PC-3 (cell line): ENCODE measurements around the gene MACROD2. TPM values are rescaled to one million over a fixed set of nuclear protein-coding genes. Genes with fewer than 3 reads are reported as not detected.

Source experiments
- ATAC-seq: fragments of 200-7000 bp; cut with Tn5 transposase; 2 replicates; pipeline ENCODE4 v1.9.1; 2020; ENCODE audit warnings: mild to moderate bottlenecking, moderate library complexity
- BruUV-seq: library from RNA; stranded (reverse); fragments of 400-500 nt; replicated peaks from 2 replicates; lab custom pipeline; 2021; lab: Mats Ljungman, UMichigan
- CTCF ChIA-PET: fragments of 300-600 bp; sonication (Branson Sonifier 250); formaldehyde crosslinking; loops from one replicate; lab custom pipeline; 2022; ENCODE audit warnings: antibody characterized with exemption; lab: Charles Lee
- POLR2A ChIA-PET: fragments of 300-600 bp; sonication (Branson Sonifier 250); formaldehyde crosslinking; loops from one replicate; lab custom pipeline; 2022; ENCODE audit warnings: antibody characterized with exemption; ENCODE audit not compliant: unreplicated experiment; lab: Charles Lee
- DNase-seq: peaks from one replicate; pipeline ENCODE4 v3.0.0-alpha.2; 2015
- H2AFZ ChIP-seq: fragments of 300-600 bp; sonication (generic); 2 replicates; pipeline ENCODE4 v1.6.0; 2016; ENCODE audit warnings: antibody characterized with exemption, low read length
- H3F3A ChIP-seq: fragments of 300-600 bp; sonication (generic); one replicate; pipeline ENCODE4 v1.6.0; 2017; ENCODE audit warnings: antibody characterized with exemption, low read length, control low read depth, mild to moderate bottlenecking; ENCODE audit not compliant: unreplicated experiment
- H3K27ac ChIP-seq: fragments of 300-600 bp; sonication (generic); 2 replicates; pipeline ENCODE4 v1.5.1; 2016; ENCODE audit warnings: mild to moderate bottlenecking, low read length
- H3K27me3 ChIP-seq: fragments of 300-600 bp; sonication (generic); 2 replicates; pipeline ENCODE4 v1.6.1; 2016; ENCODE audit warnings: low read length, mixed read lengths
- H3K36me3 ChIP-seq: fragments of 300-600 bp; sonication (generic); 2 replicates; pipeline ENCODE4 v1.6.1; 2016; ENCODE audit warnings: low read depth, mixed run types, low read length, mixed read lengths
- H3K4me1 ChIP-seq: fragments of 300-600 bp; sonication (generic); 2 replicates; pipeline ENCODE4 v1.5.1; 2016; ENCODE audit warnings: low read length; ENCODE audit not compliant: insufficient read depth
- H3K4me2 ChIP-seq: fragments of 300-600 bp; sonication (generic); 2 replicates; pipeline ENCODE4 v1.6.0; 2016; ENCODE audit warnings: low read length
- H3K4me3 ChIP-seq: fragments of 300-600 bp; sonication (generic); 2 replicates; pipeline ENCODE4 v1.5.1; 2016; ENCODE audit warnings: mild to moderate bottlenecking, low read length, mixed read lengths
- H3K79me2 ChIP-seq: fragments of 300-600 bp; sonication (generic); 2 replicates; pipeline ENCODE4 v1.6.1; 2017; ENCODE audit warnings: low read length, mixed read lengths
- H3K9ac ChIP-seq: fragments of 300-600 bp; sonication (generic); 2 replicates; pipeline ENCODE4 v1.6.0; 2016; ENCODE audit warnings: mild to moderate bottlenecking, low read length
- H3K9me2 ChIP-seq: fragments of 300-600 bp; sonication (generic); replicated peaks from 2 replicates; pipeline ENCODE4 v1.6.1; 2016; ENCODE audit warnings: mixed run types, low read length, mixed read lengths
- H3K9me3 ChIP-seq: fragments of 300-600 bp; sonication (generic); 2 replicates; pipeline ENCODE4 v1.6.1; 2016; ENCODE audit warnings: low read length, mixed read lengths
- H4K20me1 ChIP-seq: fragments of 300-600 bp; sonication (generic); 2 replicates; pipeline ENCODE4 v1.6.1; 2016; ENCODE audit warnings: low read length, mixed read lengths
- EZH2 ChIP-seq: fragments of 300-600 bp; sonication (generic); IDR thresholded peaks from one replicate; pipeline ENCODE4 v1.6.1; 2017; ENCODE audit warnings: antibody characterized with exemption, mild to moderate bottlenecking, low read length; ENCODE audit not compliant: unreplicated experiment
- EZH2phosphoT487 ChIP-seq: fragments of 300-600 bp; sonication (generic); IDR thresholded peaks from 2 replicates; pipeline ENCODE4 v1.6.1; 2018; ENCODE audit warnings: mild to moderate bottlenecking, antibody characterized with exemption, low read length, borderline replicate concordance
- intact Hi-C: fragments of 100-400 bp; cut with micrococcal nuclease; formaldehyde crosslinking; loops from 2 replicates; pipeline ENCODE4 v1.9.0; 2023
- total RNA-seq: library from RNA; depleted of rRNA; stranded (reverse); fragments of >200 nt; gene quantifications from 2 replicates; pipeline ENCODE4 v1.2.3, GENCODE V29; 2014
- TF ChIP-seq, protein P1 (sequence below): fragments of 300-600 bp; sonication (generic); conservative IDR thresholded peaks from 2 replicates; pipeline ENCODE4 v1.5.1; 2017; ENCODE audit warnings: antibody characterized with exemption, low read depth, mild to moderate bottlenecking, low read length

The MACROD2 gene
- total RNA-seq, 1 experiment from 2014 or later = 3.1 TPM

DNA sequence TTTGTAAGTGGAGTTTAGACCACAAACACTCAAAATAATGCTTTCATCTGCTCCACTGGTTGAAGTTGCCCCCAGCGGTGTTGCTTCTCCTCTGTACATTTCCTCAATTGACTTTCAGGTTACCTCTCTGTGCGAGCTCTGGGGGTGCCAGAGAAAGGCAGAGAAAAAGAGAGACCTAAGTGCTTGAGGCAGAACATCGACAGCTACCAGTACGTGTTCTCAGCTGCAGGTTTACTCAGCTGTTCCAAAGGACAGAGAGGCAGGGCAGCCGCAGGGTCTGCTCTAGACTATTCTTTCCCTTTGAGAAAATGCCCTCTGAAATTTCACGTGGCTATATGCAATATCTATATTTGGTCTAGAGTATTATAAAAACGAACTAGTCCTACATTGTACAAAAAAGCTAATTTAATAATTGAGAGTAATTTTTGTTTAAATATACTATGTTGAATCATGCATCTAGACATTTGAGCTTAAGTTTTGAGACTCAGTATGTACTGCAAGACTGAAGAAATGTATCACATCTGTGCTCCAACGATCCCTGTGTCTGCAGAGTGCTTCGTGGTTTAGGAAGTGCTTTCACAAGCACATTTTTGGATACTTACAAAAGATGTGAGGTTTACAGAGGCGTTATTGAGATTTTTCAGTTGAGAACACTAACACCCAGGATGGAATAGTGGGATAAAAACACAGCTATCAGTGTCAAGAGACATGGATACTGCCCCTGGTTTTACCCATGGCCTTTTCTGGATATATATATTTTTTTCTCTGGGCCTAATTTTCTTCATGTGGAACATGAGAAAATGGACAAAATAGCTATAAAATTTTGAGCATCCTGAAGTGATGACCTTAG lies 795.7 kb downstream of the MACROD2 start:
- ATAC-seq (no peak), DNase-seq (no peak)
- Histone ChIP-seq H4K20me1 (no peaks in the 10 kb centered on the region), H3K27ac (no peak overlapping the region), H3F3A (no peaks in the 10 kb centered on the region), H3K4me2 (no peak overlapping the region), H3K9me3 (no peaks in the 10 kb centered on the region), H2AFZ (no peak overlapping the region), H3K9ac (no peak overlapping the region), H3K4me1 (no peaks in the 10 kb centered on the region), H3K79me2 (no peaks in the 10 kb centered on the region), H3K36me3 (no peaks in the 10 kb centered on the region), H3K9me2 (no peaks in the 10 kb centered on the region), H3K27me3 (no peaks in the 10 kb centered on the region), H3K4me3 (no peak overlapping the region)
- BruUV-seq = no TSS peak
- TF ChIP-seq EZH2phosphoT487 = no peak
- ChIA-PET CTCF (interaction anchor here (0.5 kb wide), 1 partner anchor 270 kb away, joined by 11 read pairs; no protein-coding TSS in a partner anchor), POLR2A (interaction anchor here (0.5 kb wide), 1 partner anchor 309 kb away, joined by 3 read pairs; no protein-coding TSS in a partner anchor)
- intact Hi-C loops = no loop called here

DNA sequence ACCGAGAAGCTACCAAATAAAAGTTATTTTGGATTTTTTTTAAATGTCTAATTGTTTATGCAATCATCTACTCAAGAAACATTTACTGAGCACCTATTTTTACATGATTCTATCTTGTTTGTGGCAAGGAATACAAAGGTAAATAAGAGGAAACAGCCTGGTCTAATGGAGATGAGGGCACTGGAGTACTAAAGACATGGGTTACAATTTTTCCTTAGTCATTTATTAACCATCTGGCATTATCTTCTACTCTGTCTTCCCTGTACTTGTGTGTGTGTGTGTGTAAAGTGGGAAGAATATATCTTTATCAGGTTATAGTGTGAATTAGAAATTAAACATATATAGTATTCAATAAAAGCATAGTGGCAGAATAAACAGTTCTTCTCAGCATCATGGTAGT lies 797.6 kb downstream of the MACROD2 start:
- no peak overlapping the region for H3K4me3 ChIP-seq
- no peaks in the 10 kb centered on the region for H3K9me2 ChIP-seq
- H3K79me2 ChIP-seq = no peaks in the 10 kb centered on the region
- POLR2A ChIA-PET = no interaction called here
- CTCF ChIA-PET = no interaction called here
- H3K27ac ChIP-seq = no peak overlapping the region
- no peaks in the 10 kb centered on the region for H4K20me1 ChIP-seq
- intact Hi-C loops = no loop called here
- BruUV-seq = no TSS peak
- H3K27me3 ChIP-seq = no peaks in the 10 kb centered on the region
- no peaks in the 10 kb centered on the region for H3K9me3 ChIP-seq
- no peak overlapping the region for H2AFZ ChIP-seq
- H3K9ac ChIP-seq = no peak overlapping the region
- H3K4me2 ChIP-seq = no peak overlapping the region
- no peaks in the 10 kb centered on the region for H3K36me3 ChIP-seq
- no peaks in the 10 kb centered on the region for H3K4me1 ChIP-seq
- no peak for ATAC-seq
- DNase-seq = no peak
- H3F3A ChIP-seq = no peaks in the 10 kb centered on the region
- no peak for TF ChIP-seq EZH2
- no peak for TF ChIP-seq EZH2phosphoT487
- TF ChIP-seq, protein P1, sequence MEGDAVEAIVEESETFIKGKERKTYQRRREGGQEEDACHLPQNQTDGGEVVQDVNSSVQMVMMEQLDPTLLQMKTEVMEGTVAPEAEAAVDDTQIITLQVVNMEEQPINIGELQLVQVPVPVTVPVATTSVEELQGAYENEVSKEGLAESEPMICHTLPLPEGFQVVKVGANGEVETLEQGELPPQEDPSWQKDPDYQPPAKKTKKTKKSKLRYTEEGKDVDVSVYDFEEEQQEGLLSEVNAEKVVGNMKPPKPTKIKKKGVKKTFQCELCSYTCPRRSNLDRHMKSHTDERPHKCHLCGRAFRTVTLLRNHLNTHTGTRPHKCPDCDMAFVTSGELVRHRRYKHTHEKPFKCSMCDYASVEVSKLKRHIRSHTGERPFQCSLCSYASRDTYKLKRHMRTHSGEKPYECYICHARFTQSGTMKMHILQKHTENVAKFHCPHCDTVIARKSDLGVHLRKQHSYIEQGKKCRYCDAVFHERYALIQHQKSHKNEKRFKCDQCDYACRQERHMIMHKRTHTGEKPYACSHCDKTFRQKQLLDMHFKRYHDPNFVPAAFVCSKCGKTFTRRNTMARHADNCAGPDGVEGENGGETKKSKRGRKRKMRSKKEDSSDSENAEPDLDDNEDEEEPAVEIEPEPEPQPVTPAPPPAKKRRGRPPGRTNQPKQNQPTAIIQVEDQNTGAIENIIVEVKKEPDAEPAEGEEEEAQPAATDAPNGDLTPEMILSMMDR = no peak

DNA sequence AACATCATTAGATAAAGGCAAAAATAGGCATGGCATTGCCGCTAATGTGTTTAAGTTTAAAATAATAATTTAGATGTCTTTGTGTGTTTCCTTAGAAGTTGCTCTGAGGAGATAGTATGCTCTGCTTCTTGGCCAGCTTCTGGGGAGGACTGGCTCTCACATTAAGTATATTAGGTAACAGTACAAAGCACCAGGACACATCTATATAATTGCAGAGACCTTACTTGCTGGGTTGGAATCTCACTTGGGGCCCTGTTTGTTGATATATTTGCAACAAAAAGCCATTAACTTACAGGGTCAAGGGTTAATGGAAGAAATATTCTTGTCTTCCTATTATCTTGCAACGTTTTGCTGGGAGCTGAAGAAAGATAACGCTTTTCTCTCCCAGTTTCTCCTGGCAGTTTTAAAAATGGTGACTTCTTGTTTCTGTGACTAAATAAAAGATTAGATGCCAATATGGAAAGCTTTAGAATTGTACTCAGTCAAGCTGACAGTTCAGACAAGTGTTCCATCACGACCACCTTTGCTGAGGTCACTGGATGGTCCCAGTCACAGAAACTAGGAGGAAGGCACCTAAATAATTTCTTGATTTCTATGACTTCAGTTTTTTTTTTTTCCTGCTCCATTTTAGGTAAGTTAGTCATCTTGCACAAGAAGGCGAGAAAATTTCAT lies 804.4 kb downstream of the MACROD2 start:
- TF ChIP-seq, protein P1 = no peak
- TF ChIP-seq EZH2phosphoT487 (no peak), EZH2 (no peak)

More for the DNA sequence above, 804.4 kb downstream of the MACROD2 start:
- H3K9ac ChIP-seq = no peak overlapping the region
- DNase-seq = no peak
- no peaks in the 10 kb centered on the region for H3K9me3 ChIP-seq
- no peaks in the 10 kb centered on the region for H3K9me2 ChIP-seq
- H3K27me3 ChIP-seq = no peaks in the 10 kb centered on the region
- no peaks in the 10 kb centered on the region for H3K36me3 ChIP-seq
- CTCF ChIA-PET = no interaction called here
- no peaks in the 10 kb centered on the region for H3F3A ChIP-seq
- no peaks in the 10 kb centered on the region for H3K79me2 ChIP-seq
- intact Hi-C loops = no loop called here
- ATAC-seq = no peak
- no peaks in the 10 kb centered on the region for H3K4me1 ChIP-seq
- H3K4me3 ChIP-seq = no peak overlapping the region
- no peak overlapping the region for H2AFZ ChIP-seq
- H4K20me1 ChIP-seq = no peaks in the 10 kb centered on the region
- no peak overlapping the region for H3K27ac ChIP-seq
- POLR2A ChIA-PET = no interaction called here
- H3K4me2 ChIP-seq = no peak overlapping the region
- no TSS peak for BruUV-seq
